Muscle layer of duodenum (tissue), 2 donors: ENCODE results near the gene CDH23.

Source experiments
- H3K27ac ChIP-seq: one replicate; pipeline ENCODE4 v1.7.0; 2013; ENCODE audit warnings: mild to moderate bottlenecking, low read length
- H3K27me3 ChIP-seq: one replicate; pipeline ENCODE4 v1.7.0; 2013; ENCODE audit warnings: low read depth, mild to moderate bottlenecking, control low read depth, low read length
- H3K36me3 ChIP-seq, 2 donors: one replicate each; pipeline ENCODE4 v1.7.0; 2013; ENCODE audit warnings: low read length in 2 of 2, control low read depth in 1 of 2, mild to moderate bottlenecking in 1 of 2; ENCODE audit not compliant: insufficient read depth in 2 of 2, control insufficient read depth in 1 of 2
- H3K4me1 ChIP-seq, 2 donors: one replicate each; pipeline ENCODE4 v1.7.0; 2013; ENCODE audit warnings: low read length in 2 of 2, mild to moderate bottlenecking in 2 of 2, control low read depth in 1 of 2, moderate library complexity in 1 of 2; ENCODE audit not compliant: insufficient read depth in 2 of 2, control insufficient read depth in 1 of 2
- H3K4me3 ChIP-seq, 2 donors: one replicate each; pipeline ENCODE4 v1.7.0; 2013; ENCODE audit warnings: low read length in 2 of 2, low read depth in 1 of 2, mild to moderate bottlenecking in 1 of 2
- H3K9me3 ChIP-seq, 2 donors: one replicate each; pipeline ENCODE4 v1.7.0; 2013; ENCODE audit warnings: low read length in 2 of 2, control low read depth in 1 of 2, mild to moderate bottlenecking in 1 of 2; ENCODE audit not compliant: control insufficient read depth in 1 of 2
- donor health status: healthy.

The CDH23 gene

DNA sequence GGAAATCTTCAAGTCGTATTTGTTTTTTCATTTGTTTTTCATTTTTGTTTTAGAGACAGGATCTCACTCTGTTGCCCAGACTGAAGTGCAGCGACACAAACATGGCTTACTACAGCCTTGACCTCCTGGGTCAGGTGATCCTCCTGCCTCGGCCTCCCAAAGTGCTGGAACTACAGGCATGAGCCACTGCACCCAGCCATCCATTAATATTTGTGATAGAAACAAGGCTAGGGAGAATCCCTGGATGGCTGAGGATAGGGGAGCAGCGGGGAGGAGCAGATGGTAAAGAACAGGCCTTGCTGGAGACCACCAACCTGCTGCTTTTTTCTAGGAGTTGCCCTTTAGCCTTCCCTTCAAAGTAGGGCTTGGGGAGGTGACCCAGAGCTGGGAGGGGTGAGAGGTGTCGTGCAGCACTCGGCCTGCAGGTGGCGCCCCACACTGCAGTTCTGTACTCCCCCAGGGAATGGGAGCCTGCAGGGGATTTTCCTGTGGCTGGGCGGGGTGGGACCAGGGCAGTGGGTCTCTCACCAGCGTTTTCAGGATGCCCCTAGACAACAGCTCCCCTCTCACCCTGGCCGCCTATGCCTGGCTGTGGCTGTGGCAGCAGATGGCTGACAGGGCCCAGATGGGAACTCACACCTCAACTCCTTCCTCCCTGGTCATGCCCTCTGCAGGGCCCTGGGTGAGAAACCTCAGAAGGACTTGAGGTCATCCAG lies 12.6 kb upstream of the CDH23 start:
- Histone ChIP-seq H3K36me3 (no peaks in the 10 kb centered on the region), H3K4me1 (no peaks in the 10 kb centered on the region), H3K4me3 (no peak overlapping the region), H3K9me3 (no peaks in the 10 kb centered on the region), H3K27me3 (no peaks in the 10 kb centered on the region), H3K27ac (no peak overlapping the region)

- no peaks in the 10 kb centered on the region for H3K36me3 ChIP-seq
- H3K4me1 ChIP-seq: no peaks in the 10 kb centered on the region
- H3K9me3 ChIP-seq: no peaks in the 10 kb centered on the region
- no peak overlapping the region for H3K27ac ChIP-seq
- no peaks in the 10 kb centered on the region for H3K27me3 ChIP-seq
- no peak overlapping the region for H3K4me3 ChIP-seq
These were observed 8.5 kb upstream of the CDH23 start for GRCh38 chr10:71388171-71388570.

DNA sequence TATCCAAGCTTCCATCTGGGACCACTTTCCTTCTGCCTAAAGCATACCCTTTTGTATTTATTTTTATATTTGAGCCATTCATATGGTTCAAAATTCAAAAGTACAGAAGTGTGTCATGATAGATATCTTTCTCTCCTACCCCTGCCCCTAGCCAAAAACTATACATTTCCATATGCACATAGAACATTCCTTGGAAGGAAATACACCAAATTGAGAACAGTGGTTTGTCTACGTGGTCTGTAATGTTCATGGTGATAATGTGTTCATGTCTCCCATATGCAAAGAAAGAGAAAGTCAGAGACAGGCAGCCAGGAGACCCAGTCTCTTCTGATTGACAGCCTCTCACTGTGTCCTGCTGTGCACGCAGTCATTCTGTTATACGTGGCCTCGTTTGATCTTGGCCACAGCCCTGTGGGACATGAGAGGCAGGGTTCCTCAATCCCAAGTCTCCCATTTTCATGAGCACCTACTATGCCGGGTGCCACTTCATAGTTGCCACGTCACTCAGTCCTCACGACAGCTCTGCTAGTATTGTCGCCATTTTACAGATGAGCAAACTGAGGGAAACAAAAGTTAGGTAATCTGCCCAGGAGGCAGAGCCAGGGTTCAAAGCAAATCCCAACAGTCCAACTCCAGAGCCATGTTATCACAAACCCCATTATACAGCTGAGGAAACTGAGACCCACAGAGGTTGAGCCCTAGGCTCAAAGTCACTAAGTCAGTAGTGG lies 8.0 kb upstream of the CDH23 start:
- Histone ChIP-seq H3K4me1 (no peaks in the 10 kb centered on the region), H3K9me3 (no peaks in the 10 kb centered on the region), H3K4me3 (no peak overlapping the region), H3K36me3 (no peaks in the 10 kb centered on the region), H3K27me3 (no peaks in the 10 kb centered on the region), H3K27ac (no peak overlapping the region)

DNA sequence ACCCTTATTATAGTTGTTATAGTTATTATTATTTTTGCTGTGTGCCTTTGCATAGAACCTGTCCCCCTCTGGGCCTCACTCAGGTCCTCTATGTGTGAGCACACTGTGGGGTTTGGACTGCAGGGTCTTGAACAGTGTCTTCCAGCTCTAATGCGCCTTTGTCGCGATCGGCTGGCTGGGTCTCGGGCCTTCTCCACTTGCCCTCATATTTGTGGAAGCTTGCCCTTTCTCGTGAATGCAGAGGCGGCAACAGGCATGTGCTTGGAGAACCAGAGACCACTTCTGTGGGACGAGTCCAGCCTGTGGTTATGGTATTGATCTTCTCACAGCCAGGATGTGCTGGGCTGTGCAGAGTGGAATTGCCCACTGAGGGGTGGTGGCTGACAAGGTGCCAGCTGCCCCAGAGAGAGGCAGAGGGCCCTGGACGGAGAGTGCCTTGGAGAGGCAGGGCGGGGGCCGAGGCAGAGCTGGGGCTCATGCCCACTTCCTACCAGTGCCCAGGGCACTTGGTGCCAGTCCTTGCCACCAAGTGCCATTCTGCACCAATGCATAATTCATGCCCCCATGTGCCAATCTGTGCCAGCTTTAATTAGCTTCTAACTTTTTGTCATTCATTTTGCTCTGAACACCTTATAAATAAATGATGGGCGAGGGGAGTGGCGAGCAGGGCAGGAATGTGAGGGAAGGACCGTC lies 6.8 kb upstream of the CDH23 start:
- Histone ChIP-seq H3K4me1 (no peaks in the 10 kb centered on the region), H3K4me3 (no peak overlapping the region), H3K27me3 (no peaks in the 10 kb centered on the region), H3K36me3 (no peaks in the 10 kb centered on the region), H3K9me3 (no peaks in the 10 kb centered on the region), H3K27ac (no peak overlapping the region)

DNA sequence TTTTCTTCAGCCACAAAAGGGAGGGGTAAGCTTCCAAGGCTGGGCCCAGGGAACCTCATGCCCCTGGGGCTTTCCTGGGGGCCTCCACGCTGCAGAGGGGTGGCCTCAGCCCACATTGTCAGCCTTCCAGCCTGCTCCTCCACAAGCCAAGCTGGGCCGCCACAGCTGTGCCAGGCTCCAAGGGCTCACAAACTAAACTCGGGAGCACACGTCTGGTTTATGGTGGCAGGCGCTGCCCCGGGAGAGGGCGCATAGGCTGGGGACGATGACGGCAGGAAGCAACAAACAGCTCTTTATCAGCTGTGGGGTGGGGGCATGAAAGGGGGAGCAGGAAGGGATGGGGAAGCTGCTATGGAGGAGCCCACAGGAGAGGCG lies 6.3 kb upstream of the CDH23 start:
- H3K27me3 ChIP-seq: no peaks in the 10 kb centered on the region
- no peaks in the 10 kb centered on the region for H3K9me3 ChIP-seq
- H3K27ac ChIP-seq: no peak overlapping the region
- H3K4me1 ChIP-seq: no peaks in the 10 kb centered on the region
- H3K4me3 ChIP-seq: no peak overlapping the region
- no peaks in the 10 kb centered on the region for H3K36me3 ChIP-seq

DNA sequence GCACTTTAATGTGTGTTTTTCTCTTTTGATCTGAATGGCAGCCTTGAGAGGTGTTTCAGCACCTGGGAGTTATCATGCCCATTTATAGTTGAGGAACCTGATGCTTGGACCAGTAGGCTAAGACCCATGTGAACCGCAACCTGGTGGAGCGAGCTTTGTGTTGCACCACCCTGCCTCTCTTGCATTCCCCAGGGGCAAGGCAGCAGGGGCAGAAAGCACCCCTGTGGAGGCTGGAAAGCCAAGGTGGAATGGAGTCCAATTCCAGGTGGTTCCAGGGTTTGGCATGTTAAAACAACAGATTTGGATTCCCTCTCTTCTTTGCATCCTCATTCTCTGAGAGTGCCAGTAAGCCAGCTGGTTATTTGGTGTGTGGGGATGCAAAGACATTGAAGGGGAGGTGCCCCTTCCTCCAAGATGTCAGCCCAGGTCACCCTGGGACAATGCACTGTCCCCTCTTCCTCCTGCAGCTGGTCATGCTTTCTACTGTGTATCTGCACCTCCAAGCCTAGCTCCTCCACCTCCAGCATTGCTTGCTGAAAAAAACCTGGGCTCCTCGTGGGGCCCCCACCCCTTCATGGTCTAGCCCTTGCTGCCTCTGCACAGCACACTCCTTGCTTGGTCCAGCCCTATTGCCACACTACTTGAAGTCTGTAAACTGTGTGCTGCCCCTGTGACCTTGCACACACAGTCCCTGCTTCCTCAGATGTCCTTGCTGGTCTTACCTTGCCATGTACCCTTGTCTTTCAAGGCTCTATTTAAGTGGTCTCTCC lies 5.6 kb upstream of the CDH23 start:
- no peaks in the 10 kb centered on the region for H3K27me3 ChIP-seq
- no peaks in the 10 kb centered on the region for H3K4me1 ChIP-seq
- no peak overlapping the region for H3K4me3 ChIP-seq
- no peaks in the 10 kb centered on the region for H3K36me3 ChIP-seq
- no peaks in the 10 kb centered on the region for H3K9me3 ChIP-seq
- H3K27ac ChIP-seq: no peak overlapping the region

- Histone ChIP-seq H3K27me3 (no peaks in the 10 kb centered on the region), H3K4me3 (no peak overlapping the region), H3K4me1 (no peaks in the 10 kb centered on the region), H3K27ac (no peak overlapping the region), H3K9me3 (no peaks in the 10 kb centered on the region), H3K36me3 (no peaks in the 10 kb centered on the region)
These were observed 5.0 kb upstream of the CDH23 start for GRCh38 chr10:71391701-71392100.

DNA sequence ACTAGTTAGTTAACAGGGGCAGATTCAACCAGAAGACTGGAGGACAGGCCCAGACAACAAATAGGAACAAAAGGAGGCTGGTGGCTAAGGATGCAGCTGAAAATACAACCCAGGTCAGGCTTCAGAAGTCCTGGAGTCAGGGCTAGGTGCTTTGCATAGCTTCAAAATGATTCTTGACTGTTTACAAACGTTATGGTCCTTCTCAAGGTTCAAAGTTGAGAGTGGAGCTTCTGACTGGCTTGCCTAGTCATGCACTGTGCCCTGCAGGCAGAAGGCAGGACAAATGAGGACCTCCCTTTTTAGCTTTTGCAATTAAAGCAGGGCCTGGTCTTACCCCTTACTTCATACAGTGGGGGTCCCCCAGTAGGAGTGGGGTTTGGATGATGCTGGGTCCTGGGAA lies 4.4 kb upstream of the CDH23 start:
- Histone ChIP-seq H3K4me1 (peaks cover 0 to 2% of the 10 kb centered on the region in 2 donors), H3K27ac (no peak overlapping the region), H3K27me3 (peaks cover under 1% of the 10 kb centered on the region), H3K9me3 (no peaks in the 10 kb centered on the region), H3K4me3 (no peak overlapping the region), H3K36me3 (no peaks in the 10 kb centered on the region)

DNA sequence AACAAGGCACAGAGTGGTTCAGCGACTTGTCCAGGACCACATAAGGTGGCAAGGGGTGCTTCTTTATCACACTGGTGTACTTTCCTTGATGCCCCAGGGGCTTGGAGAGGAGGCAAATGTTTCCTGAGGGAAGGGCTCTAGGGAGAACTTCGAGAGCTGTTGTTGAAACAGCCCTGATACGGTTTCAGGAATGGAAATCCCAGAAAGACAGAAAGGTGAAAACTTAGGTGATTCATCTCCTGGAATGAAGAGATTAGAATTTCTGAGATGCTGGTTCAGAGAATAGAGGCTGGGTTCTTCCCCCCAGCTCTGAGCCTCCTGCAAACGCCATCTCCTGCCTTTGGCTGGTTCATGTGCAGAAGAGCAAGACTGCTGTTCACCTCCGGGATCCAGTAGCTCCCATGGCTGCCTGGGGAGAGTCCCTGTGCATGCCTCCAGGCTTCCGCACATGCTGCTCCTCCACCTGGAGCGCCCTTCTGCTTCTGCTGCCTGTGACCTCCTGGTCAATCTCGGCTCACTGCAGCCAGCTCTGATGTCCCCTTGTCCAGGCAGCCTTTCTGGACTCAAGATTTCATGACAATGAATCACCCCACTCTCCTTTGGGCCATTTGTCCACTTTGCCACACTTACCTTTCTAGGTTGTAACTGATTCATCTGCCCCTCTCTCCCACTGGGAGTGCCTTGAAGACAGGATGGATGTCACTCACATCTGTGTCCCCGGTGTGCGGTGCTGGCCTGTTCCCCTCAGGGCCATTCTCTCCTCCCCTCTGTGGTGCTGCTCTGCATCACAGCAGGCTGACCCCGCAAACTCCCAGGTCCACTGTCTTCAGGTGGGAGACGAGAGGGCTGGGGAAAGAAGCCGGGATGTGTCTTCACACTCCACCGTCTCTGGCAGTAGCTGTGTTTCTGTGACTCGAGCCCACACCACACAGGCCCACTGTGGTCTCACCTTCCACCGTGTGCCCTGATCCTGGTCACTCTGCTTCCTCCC lies 3.6 kb upstream of the CDH23 start:
- H3K4me3 ChIP-seq: no peak overlapping the region
- H3K27me3 ChIP-seq: peaks cover 8% of the 10 kb centered on the region
- no peaks in the 10 kb centered on the region for H3K9me3 ChIP-seq
- H3K4me1 ChIP-seq: peaks cover 0 to 10% of the 10 kb centered on the region in 2 donors
- H3K36me3 ChIP-seq: no peaks in the 10 kb centered on the region
- H3K27ac ChIP-seq: no peak overlapping the region

- H3K9me3 ChIP-seq: no peaks in the 10 kb centered on the region
- H3K4me1 ChIP-seq: peaks cover 0 to 16% of the 10 kb centered on the region in 2 donors
- H3K4me3 ChIP-seq: no peak overlapping the region
- peaks cover 17% of the 10 kb centered on the region for H3K27me3 ChIP-seq
- no peaks in the 10 kb centered on the region for H3K36me3 ChIP-seq
- no peak overlapping the region for H3K27ac ChIP-seq
These were observed 2.8 kb upstream of the CDH23 start for GRCh38 chr10:71393841-71394475.
